Skin of body (tissue), 2 donors: ENCODE results near the gene BCL2L1. TPM values are rescaled to one million over a fixed set of nuclear protein-coding genes. Genes with fewer than 3 reads are reported as not detected.
"Not testable (repeated sequence)": the region's sequence is repeated elsewhere in the genome, so short reads cannot be mapped to it uniquely, and the experiment has no call there.

Experiments
- DNase-seq: peaks from one replicate; lab custom pipeline; 2025; lab: John Stamatoyannopoulos, UW
- total RNA-seq: library from RNA; depleted of rRNA; stranded (reverse); fragments of >200 nt; gene quantifications from one replicate; pipeline ENCODE4 v1.2.3, GENCODE V29; 2014

The BCL2L1 gene
- total RNA-seq, 1 donor from 2014 or later: 56.4 TPM

DNA sequence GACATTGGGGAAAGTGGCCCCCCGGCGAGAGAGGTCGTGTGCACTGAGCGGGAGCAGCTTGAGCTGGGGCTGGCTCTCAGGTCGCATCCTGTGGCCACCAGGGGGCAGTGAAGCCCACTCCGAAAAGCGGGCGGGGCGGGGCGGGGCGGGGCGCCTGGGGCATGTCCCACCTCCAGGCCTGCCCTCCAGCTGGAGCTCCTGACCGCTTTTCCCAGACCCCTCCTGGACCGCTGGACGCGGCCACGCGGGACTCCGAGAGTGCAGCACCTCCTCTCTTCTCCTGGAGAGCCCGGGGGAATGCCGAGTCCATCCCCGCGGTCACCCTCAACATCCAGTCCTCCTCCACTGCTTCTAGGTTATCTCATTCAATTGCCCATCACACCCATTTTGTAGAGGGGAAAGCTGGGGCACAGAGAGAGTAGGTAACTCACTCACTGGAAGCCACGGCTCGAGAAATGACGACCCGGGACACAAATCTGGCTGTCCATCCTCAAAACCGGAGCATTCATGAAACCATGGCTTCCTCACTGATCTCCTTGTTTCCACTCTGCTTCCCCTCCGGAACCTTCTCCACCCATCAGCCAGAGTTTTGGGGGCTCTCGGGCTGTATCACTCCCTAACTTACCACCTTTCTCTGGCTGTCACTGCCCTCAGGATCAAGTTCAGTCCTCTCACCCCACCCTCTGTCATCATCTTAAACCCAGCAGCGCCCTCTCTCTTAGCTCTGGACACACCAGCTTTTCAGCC lies 60.9 kb downstream of the BCL2L1 start:
- DNase-seq: peak; percentile 66

DNA sequence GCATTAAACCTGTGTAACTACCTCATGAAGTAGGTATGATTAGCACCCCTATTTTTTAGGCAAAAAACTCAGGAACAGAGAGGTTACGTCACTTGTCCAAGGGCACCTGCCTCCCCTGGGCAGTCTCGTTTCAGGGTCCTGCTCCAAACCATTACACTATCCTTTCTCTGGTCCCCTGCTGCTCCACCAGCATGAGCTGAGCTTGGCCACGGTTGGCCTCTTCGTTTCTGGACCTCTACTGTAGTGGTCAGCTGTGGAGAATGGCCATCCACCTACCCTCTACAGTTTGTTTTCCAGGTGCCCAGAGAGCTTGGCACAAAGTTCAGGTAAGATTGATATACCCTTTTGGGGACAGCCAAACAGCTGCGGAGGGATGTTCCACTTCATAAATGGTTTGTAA lies 68.1 kb downstream of the BCL2L1 start:
- DNase-seq: no peak

DNA sequence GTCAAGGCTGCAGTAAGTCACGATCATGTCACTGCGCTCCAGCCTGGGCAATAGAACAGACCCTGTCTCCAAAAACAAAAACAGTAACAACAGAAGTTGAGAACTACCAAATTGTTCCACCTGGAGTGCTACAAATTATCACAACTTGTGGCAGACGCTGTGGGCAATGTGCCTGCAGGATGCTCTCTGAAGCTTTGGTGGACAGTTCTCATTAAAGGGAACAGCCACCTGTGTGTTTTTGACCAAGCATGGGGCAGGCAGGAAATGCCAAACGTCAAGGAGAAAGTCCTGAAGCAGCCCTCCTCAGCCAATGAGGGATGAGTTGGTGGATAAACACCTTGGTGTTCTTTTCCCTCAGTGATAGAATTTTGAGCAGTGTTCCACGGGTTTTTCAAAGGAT lies 69.1 kb downstream of the BCL2L1 start:
- DNase-seq: no peak

DNA sequence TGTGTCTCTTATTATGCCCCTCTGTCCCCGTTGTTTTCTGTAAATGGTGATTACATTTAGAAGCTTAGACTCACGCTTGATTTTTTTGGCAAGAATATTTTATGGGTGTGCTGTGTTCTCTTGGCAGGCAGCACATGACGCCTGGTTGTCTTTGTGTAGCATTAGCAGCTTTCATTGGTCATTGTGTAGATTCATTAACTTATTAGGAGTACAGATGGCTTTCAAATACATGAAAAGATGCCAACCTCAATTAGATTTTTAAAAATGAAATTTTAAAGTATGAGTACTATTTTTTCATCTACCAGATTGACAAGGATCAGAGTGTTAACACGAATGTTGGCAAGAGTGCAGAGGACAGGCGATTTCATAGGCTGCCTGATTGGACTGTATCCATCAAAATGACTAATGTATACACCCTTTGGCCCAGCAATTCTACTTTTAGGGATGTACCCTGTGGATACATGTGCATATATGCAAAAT lies 69.7 kb downstream of the BCL2L1 start:
- DNase-seq: peak; percentile 82

DNA sequence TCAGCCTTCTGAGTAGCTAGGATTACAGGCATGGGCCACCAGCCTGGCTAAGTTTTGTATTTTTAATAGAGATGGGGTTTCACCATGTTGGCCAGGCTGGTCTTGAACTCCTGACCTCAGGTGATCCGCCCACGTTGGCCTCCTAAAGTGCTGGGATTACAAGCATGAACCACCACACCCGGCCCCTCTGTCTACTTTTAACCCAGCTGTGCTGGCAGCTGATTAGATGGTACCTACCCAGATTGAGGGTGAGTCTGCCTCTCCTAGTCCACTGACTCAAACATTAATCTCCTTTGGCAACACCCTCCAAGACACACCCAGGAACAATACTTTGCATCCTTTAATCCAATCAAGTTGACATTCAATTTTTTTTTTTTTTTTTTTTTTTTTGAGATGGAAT lies 74.6 kb downstream of the BCL2L1 start:
- DNase-seq: not testable (repeated sequence)

DNA sequence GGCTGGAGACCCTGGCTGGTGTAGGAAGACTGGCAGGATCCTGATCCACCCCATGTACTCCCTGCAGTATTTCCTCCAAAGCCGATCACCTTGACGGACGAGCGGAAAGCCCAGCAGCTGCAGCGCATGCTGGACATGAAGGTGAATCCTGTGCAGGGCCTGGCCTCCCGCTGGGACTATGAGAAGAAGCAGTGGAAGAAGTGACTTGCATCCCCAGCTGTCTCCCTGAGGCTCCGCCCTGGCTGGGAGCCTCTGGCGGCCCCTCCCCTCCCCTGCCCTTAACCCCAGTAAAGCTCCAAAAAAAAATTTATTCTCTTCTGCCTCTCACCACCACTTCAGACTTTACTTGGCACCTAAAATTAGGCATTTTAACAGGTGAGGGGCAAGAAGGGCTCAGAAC lies 78.0 kb downstream of the BCL2L1 start:
- DNase-seq: no peak

DNA sequence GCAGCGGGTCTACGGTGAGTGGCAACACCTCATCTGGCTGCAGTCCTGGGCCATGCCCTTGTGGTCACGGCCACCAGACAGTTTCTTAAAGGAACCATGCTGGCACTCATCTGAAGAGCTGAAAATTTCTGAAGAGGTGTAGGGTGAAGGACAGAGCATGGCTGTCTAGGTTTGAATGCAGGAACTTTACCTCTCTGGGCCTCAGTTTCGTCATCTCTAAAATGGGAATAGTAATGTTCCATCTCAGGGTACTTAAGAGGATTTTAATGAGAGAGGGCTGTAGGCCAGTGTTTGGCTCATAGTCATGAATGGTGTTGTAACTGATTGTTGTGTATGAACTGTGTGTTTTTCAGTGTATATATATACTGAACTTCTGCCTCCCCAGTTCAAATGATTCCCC lies 79.1 kb downstream of the BCL2L1 start:
- DNase-seq: no peak

DNA sequence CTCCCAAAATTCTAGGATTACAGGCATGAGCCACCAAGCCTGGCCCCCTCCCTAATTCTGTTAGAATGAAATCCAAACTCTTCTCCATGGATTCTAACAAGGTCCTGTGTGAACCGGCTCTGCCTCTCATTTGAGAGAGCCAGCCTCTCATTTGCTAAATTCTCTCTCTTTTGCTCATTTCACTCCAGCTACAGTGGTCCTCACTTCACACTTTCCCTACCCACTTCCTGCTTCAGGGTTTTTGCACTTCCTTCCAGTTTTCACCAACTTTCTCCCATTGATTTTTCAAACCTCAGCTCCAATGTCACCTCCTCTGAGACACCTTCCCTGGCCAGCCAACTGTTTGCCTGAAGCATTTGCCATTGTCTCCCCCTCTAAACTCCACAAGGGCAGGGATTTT lies 79.8 kb downstream of the BCL2L1 start:
- DNase-seq: no peak

DNA sequence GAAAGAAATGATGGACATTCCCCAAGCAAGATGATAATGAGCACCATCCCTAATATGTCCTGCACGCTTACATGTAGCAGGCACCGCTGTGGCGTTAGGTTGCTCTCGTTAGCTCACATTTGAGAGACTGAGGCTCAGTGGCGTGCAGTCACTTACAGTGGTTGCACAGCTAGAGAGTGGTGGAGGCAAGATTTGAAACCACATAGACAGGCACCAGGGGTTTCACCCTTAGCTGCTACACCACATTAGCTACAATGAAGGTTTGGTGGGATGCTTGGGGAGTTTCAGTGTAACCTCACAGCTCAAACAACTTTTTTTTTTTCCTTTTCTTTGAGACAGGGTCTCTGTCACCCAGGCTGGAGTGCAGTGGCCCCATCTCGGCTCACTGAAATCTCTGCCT lies 81.3 kb downstream of the BCL2L1 start:
- DNase-seq: no peak

DNA sequence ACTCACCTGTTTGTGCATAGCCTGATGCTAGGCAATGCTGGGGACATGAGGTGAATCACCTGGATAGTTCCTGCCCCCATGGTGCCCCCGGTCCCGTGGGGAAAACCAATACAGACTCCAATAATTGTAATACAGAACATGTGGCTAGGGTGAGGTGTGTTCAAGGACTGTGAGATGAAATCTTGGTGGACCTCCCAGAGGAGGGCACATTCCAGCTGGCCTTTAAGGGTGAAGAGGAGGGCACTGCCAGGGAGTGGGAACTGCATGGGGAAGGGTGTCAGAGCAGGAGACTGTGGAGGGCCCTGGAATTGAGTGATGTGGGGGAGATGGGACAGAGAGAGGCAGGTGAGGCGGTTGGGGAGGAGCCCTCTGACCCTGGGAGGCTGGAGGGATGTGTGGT lies 82.4 kb downstream of the BCL2L1 start:
- no peak for DNase-seq

DNA sequence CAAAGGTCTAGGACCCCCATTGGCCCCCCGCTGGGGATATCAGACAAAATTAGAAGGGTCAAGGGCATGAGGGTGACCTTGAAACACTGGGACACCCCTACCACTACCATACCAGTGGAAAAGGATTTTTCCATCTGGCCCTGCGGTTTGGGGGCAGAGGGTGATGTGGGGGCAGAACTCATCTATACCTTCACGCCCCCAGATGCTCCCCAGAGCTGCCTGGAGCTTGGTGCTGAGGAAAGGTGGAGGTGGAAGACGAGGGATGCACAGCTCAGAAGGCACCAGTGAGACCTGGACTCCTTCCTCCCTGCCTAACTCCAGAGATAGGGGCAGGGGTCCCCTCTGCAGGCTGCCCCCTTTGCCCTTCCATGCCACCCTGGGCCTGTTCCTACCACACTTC lies 83.9 kb downstream of the BCL2L1 start:
- no peak for DNase-seq

DNA sequence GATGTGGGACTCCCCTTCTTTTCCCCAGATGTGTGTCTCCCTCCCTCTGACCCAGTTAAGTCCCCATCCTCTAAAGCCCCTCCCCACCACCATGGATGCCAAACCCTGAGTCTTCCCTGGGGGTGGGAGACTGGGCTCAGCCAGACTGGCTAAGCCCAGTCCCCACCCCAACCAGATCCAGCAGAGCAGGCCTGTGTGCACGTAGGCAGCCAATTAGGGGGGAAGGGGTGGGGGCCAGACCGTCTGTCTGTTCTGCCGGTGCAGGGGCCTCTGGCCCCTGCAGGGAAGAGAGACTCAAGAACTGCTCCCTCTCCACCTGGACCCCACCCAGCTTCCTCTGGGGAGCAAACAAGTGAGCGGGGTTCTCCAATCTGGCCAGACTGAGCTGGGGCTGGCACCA lies 84.4 kb downstream of the BCL2L1 start:
- DNase-seq: no peak

DNA sequence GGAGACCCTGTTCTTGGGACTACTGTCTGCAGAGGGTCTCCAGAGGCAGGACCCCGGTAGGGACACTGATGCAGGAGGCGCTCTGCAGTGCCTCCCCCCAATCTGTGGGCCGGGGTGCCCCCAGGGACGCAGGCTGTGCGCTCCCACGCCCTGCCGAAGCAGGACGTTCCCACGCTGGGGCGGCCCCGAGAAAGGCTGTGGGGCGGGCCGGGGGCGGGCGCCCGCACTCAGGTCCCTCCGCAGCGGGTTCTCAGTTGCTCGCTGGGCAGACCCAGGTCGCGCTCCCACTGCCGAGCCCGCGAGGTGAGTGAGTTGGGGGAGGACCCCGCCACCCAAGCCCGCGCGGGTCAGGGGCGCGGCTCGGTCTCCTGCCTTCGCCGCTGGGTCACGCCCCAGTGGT lies 85.0 kb downstream of the BCL2L1 start, which contains the start of gene COX4I2:
TSS of gene COX4I2 (plus strand) at position 253 of the 400 bp plus-strand sequence. CDS start 1,106 bp downstream, outside the sequence.
- DNase-seq: no peak

DNA sequence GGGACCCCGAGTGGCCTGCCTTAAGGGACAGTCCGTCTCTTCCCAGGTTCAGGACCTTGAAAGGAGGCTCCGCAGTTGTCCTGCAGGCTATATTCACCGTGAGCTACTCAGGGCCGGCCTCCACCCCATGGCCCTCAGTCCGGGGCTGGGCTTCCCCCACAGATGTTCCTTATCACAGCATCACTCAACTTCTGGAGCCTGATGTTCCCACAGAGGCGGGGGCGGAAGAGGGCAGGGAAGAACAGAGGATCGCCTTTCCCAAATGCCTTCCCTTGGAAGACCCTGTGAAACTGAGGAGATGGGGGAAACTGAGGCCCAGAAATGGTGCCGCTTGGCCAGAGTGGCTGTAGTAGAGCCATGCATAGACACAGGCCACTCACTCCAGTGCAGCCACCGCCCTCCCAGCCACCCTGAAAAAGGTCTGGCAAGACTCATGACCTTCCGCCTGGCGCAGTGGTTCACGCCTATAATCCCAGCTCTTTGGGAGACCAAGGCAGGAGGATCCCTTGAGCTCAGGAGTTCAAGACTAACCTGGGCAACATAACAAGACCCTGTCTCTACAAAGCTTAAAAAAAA lies 89.2 kb downstream of the BCL2L1 start:
- DNase-seq: no peak

DNA sequence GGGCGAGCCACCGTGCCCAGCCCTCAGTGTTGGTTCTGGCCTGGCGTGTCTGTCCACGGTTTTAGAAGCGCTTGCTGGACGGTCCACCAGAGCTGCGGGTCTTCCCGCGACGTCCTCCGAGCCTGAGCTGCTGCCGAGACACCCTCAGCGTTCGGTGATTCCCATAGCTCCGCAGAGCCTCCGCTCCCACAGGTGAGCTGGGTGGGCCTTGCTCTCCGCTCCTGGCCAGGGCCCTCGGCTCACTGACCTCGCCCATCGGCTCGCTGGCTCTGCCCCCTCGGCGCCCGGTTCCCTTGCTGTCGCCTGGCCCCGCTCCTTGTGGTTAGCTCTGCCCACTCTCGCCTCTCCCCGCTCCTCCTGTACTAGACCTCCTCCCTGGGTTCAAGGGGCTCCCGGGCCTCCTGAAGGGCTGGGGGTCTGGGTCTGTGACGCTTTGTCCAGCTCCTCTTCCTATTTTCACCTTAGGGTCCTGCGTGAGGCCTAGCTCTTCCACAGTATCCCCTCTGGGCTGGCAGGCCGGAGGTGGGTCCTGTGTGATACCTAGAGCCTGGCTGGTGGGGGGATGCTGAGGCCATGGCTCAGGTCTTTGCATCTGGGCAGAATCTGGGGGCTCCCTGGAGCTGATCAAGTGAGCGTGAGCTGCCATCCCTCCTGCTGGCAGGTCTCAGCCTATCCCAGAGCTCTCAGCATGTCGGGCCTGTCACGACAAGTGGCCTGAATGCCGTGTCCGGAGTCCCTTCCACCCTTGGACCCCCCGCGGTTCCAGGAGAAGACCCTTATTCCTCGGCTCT lies 89.9 kb downstream of the BCL2L1 start:
- no peak for DNase-seq

DNA sequence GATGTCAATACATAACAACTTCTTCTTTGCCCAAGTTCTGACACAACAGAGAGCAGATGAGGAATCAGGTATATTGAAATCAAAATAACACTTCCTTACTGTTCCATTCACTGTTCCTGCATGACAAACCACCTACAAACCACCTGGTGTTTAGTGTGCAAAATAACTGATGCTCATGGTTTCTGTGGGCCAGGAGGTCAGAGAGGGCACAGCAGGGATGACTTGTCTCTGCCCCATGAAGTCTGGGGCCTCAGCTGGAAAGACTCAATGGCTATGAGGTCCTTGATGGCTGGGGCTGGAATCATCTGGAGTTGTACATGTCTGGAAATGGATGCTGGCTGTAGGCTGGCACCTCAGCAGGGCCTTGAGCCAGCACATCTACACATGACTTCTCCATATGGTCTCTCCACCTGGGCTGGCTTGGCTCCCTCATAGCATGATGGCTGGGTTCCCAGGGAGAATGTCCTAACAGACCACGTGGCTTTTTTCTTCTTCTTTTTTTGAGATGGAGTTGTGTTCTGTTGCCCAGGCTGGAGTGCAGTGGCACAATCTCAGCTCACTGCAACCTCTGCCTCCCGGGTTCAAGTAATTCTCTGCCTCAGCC lies 92.4 kb downstream of the BCL2L1 start:
- DNase-seq: no peak

DNA sequence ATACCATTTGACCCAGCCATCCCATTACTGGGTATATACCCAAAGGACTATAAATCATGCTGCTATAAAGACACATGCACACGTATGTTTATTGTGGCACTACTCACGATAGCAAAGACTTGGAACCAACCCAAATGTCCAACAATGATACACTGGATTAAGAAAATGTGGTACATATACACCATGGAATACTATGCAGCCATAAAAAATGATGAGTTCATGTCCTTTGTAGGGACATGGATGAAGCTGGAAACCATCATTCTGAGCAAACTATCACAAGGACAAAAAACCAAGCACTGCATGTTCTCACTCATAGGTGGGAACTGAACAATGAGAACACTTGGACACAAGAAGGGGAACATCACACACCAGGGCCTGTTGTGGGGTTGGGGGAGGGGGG lies 94.6 kb downstream of the BCL2L1 start:
- DNase-seq: not testable (repeated sequence)

DNA sequence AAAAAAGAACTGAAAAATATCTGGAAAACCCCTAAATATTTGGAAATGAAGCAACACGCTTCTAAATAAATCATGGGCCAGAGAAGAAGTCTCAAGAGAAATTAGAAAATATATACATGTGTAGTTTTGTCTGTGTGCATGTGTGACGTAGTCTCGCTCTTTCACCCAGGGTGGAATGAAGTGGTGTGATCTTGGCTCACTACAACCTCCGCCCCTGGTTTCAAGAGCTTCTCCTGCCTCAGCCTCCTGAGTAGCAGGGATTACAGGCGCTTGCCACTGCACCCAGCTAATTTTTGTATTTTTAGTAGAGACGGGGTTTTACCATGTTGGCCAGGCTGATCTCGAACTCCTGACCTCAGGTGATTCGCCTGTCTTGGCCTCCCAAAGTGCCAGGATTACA lies 96.1 kb downstream of the BCL2L1 start:
- not testable (repeated sequence) for DNase-seq

DNA sequence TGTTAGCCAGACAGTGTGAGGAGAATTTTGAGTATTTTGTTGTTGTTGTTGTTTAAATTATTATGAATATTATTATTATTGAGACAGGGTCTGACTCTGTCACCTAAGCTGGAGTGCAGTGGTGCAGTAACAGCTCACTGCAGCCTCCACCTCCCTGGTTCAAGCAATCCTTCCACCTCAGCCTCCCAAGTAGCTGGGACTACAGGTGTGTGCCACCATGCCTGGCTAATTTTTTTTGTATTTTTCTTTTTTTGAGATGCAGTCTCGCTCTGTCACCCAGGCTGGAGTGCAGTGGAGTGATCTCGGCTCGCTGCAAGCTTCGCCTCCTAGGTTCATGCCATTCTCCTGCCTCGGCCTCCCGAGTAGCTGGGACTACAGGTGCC lies 99.6 kb downstream of the BCL2L1 start:
- not testable (repeated sequence) for DNase-seq

DNA sequence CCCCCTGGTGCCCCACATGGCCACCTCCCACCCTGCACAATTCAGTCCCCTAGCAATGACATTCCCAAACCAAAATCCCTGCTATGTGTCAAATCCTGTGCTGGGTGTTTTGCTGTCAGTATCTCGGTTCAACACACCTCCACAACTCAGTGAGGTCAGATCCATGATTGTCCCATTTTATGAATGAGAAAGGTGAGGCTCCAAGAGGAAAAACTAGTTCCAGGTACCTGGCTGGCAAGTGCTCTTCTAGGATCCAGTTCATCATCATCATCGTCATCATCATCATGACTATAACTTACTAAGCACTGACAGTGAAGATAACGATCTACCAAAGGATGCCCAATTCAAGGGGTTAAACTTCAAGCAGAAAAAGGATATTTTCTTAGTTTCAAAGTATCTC lies 102.4 kb downstream of the BCL2L1 start:
- DNase-seq: no peak

DNA sequence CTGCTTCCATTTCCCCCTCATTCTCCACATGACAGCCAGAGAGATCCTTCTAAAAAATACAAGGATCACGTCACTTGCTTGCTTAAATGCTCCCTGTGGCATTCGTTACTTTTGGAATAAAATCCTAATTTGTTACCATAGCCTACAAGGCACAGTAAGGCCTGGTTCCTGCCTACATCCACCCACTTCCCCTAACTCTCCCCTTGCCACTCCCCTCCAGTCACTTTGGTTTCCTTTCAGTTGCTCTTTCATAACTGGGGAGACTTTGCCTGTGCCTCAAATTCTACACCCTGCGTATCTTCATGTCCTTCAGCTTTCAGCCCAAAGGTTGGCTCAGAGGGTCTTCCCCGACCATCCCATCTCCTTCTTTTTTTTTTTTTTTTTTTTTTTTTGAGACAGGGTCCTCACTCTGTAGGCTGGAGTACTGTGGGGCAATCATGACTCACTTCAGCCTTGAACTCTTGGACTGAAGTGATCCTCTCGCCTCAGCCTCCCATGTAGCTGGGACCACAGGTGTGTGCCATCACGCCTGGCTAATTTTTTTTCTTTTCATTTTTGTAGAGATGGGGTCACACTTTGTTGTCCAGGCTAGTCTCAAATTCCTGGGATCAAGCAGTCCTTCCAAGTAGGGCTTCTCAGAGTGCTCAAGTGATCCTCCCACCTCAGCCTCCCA lies 105.1 kb downstream of the BCL2L1 start:
- DNase-seq: no peak
